HG03571 (cell line): Measurements from ENCODE around the gene OR6C3.
"Not testable (repeated sequence)": the region's sequence is repeated elsewhere in the genome, so short reads cannot be mapped to it uniquely, and the experiment has no call there.

Experiments
- ATAC-seq: cut with Tn5 transposase; IDR thresholded peaks from one replicate; pipeline ENCODE4 v1.9.1; 2021; ENCODE audit not compliant: unreplicated experiment

Gene OR6C3

DNA sequence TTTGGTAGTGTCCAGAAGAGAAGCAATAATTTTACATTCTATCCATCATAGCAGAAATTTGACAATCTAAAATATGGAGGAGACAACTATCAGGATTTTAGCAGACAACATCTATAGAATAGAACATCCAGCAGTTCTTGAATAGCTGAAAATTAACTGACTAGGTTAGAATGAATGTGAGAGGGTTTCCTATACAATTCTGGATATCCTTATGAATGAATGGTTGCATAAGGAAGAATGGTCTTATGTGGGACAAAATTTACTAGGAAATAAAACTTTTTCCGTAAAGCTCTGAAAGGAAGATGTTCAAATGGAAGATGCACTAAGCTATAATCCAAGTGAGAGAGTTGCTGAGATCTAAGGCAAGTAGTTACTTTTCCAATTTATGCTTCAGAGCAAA is at the start of gene OR6C3:
Gene OR6C3 (plus strand): TSS at position 301 of the 400 bp plus-strand sequence. CDS start 955 bp downstream, outside the sequence.
- no peak for ATAC-seq

DNA sequence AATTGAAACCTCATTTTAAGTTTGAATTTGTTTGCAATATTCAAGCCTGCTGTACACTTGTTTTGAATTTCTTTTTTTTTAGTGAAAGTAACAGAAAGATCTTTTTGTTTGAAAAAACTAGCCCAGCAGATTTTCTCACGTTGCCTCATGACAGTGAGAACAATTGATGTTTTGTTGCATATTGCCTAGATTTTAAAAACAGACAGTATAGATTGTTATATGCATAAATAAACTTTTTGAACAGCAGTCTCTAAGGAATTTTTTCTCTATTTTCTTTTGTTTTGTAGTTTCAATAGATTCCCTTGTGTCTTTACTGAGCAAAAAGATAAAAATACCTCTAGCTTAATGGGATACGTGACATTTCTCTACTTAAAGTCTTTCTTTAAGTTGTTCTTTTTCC is 49.6 kb upstream of the OR6C3 start:
- no peak for ATAC-seq

DNA sequence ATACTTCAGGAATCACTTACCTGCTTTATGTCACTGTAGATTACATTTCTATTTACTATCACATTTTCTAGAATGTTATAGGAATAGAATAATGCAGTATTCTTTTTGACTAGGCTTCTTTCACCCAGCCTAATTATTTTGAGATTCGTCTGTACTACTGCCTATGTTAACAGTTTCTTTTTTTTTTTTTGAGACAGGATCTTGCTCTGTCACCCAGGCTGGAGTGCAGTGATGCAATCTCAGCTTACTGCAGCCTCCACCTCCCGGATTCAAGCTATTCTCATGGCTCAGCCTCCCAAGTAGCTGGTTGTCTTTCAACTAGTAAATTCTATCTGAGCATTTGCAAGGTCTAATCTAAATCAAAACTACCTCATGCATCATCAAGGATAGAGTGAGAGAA is 40.5 kb upstream of the OR6C3 start:
- no peak for ATAC-seq

DNA sequence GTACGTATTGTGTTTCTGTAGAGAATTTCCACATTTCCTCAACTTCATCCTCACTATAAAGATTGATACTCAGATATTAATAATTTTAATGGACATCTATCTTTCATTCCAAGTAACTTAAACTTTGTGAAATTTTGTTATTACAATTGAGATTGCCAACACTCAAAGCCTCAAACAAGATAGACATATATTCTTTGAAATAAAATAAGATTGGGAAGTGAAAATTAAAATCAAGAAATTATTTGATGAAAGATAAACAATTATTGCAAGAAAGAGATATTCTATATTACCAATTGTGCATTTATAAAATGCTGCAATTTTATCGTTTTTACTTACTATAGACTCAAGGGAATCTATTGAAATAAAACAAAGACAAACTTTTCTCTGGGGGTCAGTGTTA is 34.1 kb upstream of the OR6C3 start, which contains the start of gene OR6C6:
Gene OR6C6 (minus strand): TSS at position 101 of the 400 bp plus-strand sequence. CDS start 1,337 bp downstream, outside the sequence.
- no peak for ATAC-seq

DNA sequence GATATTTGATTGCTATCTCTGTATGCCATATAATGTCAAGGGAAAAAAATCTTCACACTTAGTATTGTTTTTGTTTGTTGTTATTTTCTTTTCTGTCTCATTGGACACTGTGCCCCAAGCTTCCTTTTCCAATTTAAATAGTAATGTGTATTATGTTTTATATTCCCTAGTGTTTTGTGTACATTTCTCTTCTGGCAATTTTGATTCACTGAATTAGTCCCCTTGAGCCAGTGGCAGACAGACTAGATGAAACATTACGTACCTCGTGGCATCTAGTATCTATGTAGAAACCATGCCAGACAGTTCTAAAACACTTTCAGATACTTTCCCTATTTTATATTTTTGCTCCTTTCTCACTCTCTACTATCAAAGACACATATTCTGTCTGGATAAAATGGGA is 16.5 kb upstream of the OR6C3 start, which contains the start of gene OR6C1:
Gene OR6C1 (plus strand): TSS at position 301 of the 400 bp plus-strand sequence. CDS start 6,257 bp downstream, outside the sequence.
- ATAC-seq: no peak

DNA sequence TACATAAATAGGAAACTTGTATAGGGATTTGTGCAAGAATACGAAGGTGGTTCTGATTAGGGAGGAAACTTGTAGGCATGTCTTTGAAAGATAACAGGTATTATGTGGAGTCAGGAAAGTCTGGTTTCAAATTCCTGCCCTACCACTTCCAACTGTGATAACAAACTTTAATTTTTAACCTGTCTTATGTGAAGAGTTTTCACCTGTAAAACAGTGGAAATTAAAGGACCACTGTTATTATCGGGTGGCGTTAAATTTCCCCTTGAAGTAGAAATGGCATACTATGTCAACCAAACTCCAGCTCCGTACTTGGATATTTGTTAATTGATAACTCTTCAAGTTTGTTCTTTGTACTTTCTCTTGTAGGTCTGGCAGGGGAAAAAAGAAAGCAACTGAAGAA is 10.3 kb upstream of the OR6C3 start:
- ATAC-seq: no peak

DNA sequence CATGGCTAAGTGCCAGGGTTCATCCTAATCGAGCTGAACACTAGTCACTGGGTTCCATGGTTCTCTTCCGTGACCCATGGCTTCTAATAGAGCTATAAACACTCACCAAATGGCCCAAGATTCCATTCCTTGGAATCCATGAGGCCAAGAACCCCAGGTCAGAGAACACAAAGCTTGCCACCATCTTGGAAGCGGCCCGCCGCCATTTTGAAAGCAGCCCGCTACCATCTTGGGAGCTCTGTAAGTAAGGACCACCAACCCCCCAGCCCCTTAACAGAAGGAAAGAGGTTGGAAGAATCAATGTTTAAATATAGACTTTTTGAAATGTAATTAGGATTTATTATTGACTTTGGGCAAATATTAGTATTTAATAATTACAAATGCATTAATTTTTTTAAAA is 4.7 kb upstream of the OR6C3 start:
- not testable (repeated sequence) for ATAC-seq

DNA sequence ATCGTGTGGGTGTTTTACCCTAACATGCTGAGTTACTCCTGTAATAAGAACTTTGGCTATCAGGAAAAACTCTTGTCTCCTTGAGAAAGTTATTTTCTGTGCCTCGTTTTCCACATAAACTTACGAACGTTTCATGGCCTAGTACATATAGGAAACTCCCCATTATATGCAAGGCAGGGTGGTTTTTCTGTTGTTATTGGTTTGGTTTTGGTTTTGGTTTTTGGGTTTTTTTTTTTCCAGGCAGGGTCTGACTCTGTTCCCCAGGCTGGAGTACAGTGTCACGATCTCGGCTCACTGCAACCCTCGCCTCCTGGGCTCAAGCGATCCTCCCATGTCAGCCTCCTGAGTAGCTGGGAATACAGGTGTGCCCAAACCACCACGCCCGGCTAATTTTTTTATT is 5.5 kb downstream of the OR6C3 start:
- no peak for ATAC-seq

DNA sequence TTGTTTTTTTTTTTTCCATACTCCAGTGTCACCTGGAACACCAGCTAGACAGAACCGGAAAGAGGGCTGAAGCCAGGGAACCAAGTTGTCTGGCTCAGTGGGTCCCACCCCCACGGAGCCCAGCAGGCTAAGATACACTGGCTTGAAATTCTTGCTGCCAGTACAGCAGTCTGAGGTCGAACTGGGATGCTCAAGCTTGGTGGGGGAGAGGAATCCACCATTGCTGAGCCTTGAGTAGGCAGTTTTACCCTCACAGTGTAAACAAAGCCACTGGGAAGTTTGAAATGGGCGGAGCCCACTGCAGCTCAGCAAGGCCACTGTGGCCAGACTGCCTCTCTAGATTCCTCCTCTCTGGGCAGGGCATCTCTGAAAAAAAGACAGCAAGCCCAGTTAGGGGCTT is 24.8 kb downstream of the OR6C3 start:
- not testable (repeated sequence) for ATAC-seq

DNA sequence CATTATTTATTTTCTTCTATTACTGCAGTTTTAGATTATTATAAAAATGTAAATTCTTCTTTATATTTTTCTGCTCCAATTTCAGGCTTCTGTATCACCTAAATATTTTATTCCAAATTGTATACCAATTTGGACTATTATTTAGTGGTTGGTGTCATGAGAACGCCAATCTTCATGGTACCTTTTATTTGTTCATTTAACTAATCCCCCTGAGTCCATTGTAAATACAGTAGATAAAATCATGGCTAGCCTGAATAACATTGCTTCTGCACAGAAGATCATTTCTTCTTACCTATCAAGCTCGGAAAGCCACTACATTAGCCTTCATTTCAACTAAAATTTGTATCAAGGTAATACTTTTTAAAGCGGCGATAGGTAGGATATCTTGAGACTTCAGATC is 32.1 kb downstream of the OR6C3 start, which contains the start of gene OR6C75:
Gene OR6C75 (plus strand): TSS at position 301 of the 400 bp plus-strand sequence. CDS start 2,136 bp downstream, outside the sequence.
- ATAC-seq: no peak

DNA sequence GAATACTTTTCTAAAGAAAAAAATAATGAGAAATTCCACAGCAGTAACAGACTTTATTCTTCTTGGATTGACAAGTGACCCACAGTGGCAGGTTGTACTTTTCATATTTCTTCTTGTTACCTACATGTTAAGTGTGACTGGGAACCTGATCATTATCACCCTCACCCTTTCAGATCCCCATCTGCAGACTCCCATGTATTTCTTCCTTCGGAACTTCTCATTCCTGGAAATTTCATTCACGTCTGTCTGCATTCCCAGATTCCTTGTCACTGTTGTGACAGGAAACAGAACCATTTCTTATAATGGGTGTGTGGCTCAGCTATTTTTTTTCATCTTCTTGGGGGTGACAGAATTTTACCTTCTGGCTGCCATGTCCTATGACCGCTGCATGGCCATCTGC is 34.5 kb downstream of the OR6C3 start:
- ATAC-seq: no peak

DNA sequence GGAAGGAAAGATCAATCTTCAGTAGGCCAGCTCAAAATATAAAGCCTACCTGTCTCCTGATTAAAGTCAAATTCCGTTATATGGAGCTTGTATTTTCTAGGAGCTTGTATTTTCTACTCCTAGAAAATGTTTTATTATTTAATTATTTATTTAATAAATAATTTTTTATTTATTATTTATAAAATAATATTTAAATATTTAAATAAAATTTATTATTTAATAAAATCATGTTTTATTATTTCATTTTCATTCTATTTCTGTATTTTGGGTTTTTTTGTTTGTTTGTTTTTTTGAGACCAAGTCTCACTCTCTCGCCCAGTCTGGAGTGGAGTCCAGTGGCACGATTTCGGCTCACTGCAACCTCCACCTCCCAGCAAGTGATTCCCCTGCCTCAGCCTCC is 42.0 kb downstream of the OR6C3 start:
- ATAC-seq: no peak
